ENCODE measurements around the gene LPIN3. TPM values are rescaled to one million over a fixed set of nuclear protein-coding genes. Genes with fewer than 3 reads are reported as not detected.

The LPIN3 gene
- total RNA-seq, 2 donors from 2014 or later = 28.7 to 29.6 TPM

- no peaks in the 10 kb centered on the region for H3K27me3 ChIP-seq (replicated peaks; ENCODE audit: insufficient read depth)
- TF ChIP-seq CTCF (IDR thresholded peaks at IDR 0.05) = no peak
- no peak overlapping the region for H3K4me3 ChIP-seq
- H3K9me3 ChIP-seq = no peaks in the 10 kb centered on the region
- no peaks in the 10 kb centered on the region for H3K36me3 ChIP-seq
- H3K27ac ChIP-seq = no peak overlapping the region
- ATAC-seq (ENCODE audit: insufficient number of reproducible peaks, low FRiP score, low read depth) = no peak
- H3K4me1 ChIP-seq (ENCODE audit: control insufficient read depth in 1 of 2, low read depth in 2 of 2) = peaks cover 4 to 11% of the 10 kb centered on the region in 2 donors
- DNase-seq (ENCODE audit: low spot score) = no peak
These were observed 26.7 kb downstream of the LPIN3 start for GRCh38 chr20:41367393-41367695.

GRCh38 chr20:41367956-41368355 is 27.3 kb downstream of the LPIN3 start:
- H3K4me1 ChIP-seq (ENCODE audit: control insufficient read depth in 1 of 2, low read depth in 2 of 2) = peaks cover 4 to 11% of the 10 kb centered on the region in 2 donors
- no peak for TF ChIP-seq CTCF (IDR thresholded peaks at IDR 0.05)
- H3K27me3 ChIP-seq (replicated peaks; ENCODE audit: insufficient read depth) = no peaks in the 10 kb centered on the region
- no peaks in the 10 kb centered on the region for H3K36me3 ChIP-seq
- no peak overlapping the region for H3K27ac ChIP-seq
- no peaks in the 10 kb centered on the region for H3K9me3 ChIP-seq
- DNase-seq (ENCODE audit: low spot score) (no peak), ATAC-seq (ENCODE audit: insufficient number of reproducible peaks, low FRiP score, low read depth) (no peak)
- H3K4me3 ChIP-seq = no peak overlapping the region

- Histone ChIP-seq H3K9me3 (no peaks in the 10 kb centered on the region), H3K27me3 (replicated peaks; ENCODE audit: insufficient read depth) (no peaks in the 10 kb centered on the region), H3K4me3 (no peak overlapping the region), H3K36me3 (no peaks in the 10 kb centered on the region), H3K27ac (no peak overlapping the region), H3K4me1 (ENCODE audit: control insufficient read depth in 1 of 2, low read depth in 2 of 2) (peaks cover 4 to 11% of the 10 kb centered on the region in 2 donors)
- no peak for TF ChIP-seq CTCF (IDR thresholded peaks at IDR 0.05)
- ATAC-seq (ENCODE audit: insufficient number of reproducible peaks, low FRiP score, low read depth) (no peak), DNase-seq (ENCODE audit: low spot score) (no peak)
These were observed 29.1 kb downstream of the LPIN3 start for GRCh38 chr20:41369673-41370072.

GRCh38 chr20:41370176-41370575 is 29.6 kb downstream of the LPIN3 start:
- DNase-seq (ENCODE audit: low spot score) (no peak), ATAC-seq (ENCODE audit: insufficient number of reproducible peaks, low FRiP score, low read depth) (no peak)
- Histone ChIP-seq H3K27me3 (replicated peaks; ENCODE audit: insufficient read depth) (no peaks in the 10 kb centered on the region), H3K36me3 (no peaks in the 10 kb centered on the region), H3K27ac (no peak overlapping the region), H3K9me3 (no peaks in the 10 kb centered on the region), H3K4me3 (no peak overlapping the region), H3K4me1 (ENCODE audit: control insufficient read depth in 1 of 2, low read depth in 2 of 2) (peaks cover 4 to 11% of the 10 kb centered on the region in 2 donors)
- TF ChIP-seq CTCF (IDR thresholded peaks at IDR 0.05) = no peak

- Histone ChIP-seq H3K9me3 (no peaks in the 10 kb centered on the region), H3K27me3 (replicated peaks; ENCODE audit: insufficient read depth) (no peaks in the 10 kb centered on the region), H3K27ac (no peak overlapping the region), H3K4me3 (no peak overlapping the region), H3K4me1 (ENCODE audit: control insufficient read depth in 1 of 2, low read depth in 2 of 2) (no peaks in the 10 kb centered on the region), H3K36me3 (no peaks in the 10 kb centered on the region)
- ATAC-seq (ENCODE audit: insufficient number of reproducible peaks, low FRiP score, low read depth) (no peak), DNase-seq (ENCODE audit: low spot score) (no peak)
- no peak for TF ChIP-seq CTCF (IDR thresholded peaks at IDR 0.05)
These were observed 30.8 kb downstream of the LPIN3 start for GRCh38 chr20:41371371-41371770.

Measured in thoracic aorta (tissue), 2 donors.